HL-60 (cell line): ENCODE measurements around the gene TENT5A.
A peak's percentile ranks its signal among the peaks of the same experiment; 100 is the strongest.
"Not testable (repeated sequence)": the region's sequence is repeated elsewhere in the genome, so short reads cannot be mapped to it uniquely, and the experiment has no call there.

Experiments
- DNase-seq, 2 experiments: peaks; one replicate each; pipeline ENCODE4 v3.0.0-alpha.2; 2010 to 2020; ENCODE audit warnings: low read depth in 1 of 2, low spot score in 1 of 2
- H3K27ac ChIP-seq: fragments of 250-450 bp; sonication (Bioruptor Pico); replicated peaks from 2 replicates; pipeline ENCODE4 v1.5.1; 2020; ENCODE audit warnings: mild to moderate bottlenecking, moderate library complexity
- H3K27me3 ChIP-seq: fragments of 250-450 bp; sonication (Bioruptor Pico); 2 replicates; pipeline ENCODE4 v1.5.1; 2021; ENCODE audit warnings: mild to moderate bottlenecking, moderate library complexity; ENCODE audit not compliant: insufficient read depth, poor library complexity, severe bottlenecking
- H3K4me3 ChIP-seq: replicated peaks from 2 replicates; pipeline ENCODE4 v1.5.1; 2011; ENCODE audit warnings: mild to moderate bottlenecking, control low read depth, low read length; ENCODE audit not compliant: insufficient read depth
- GABPA ChIP-seq: IDR thresholded peaks from 2 replicates; pipeline ENCODE4 v1.6.1; 2012; ENCODE audit warnings: low read depth
- POLR2AphosphoS5 ChIP-seq: IDR thresholded peaks from 2 replicates; pipeline ENCODE4 v1.6.1; 2012; ENCODE audit warnings: low read depth
- SPI1 ChIP-seq: IDR thresholded peaks from 2 replicates; pipeline ENCODE4 v1.6.1; 2012; ENCODE audit warnings: low read depth, mild to moderate bottlenecking, borderline replicate concordance
- TF ChIP-seq, protein P1 (sequence below): IDR thresholded peaks from one replicate; pipeline ENCODE4 v1.5.1; 2011; ENCODE audit warnings: low read length, control low read depth, inconsistent platforms; ENCODE audit not compliant: insufficient read depth
- TF ChIP-seq, protein P2 (sequence below): IDR thresholded peaks from 2 replicates; pipeline ENCODE4 v1.6.1; 2012; ENCODE audit warnings: low read depth; ENCODE audit not compliant: insufficient replicate concordance

Gene TENT5A

DNA sequence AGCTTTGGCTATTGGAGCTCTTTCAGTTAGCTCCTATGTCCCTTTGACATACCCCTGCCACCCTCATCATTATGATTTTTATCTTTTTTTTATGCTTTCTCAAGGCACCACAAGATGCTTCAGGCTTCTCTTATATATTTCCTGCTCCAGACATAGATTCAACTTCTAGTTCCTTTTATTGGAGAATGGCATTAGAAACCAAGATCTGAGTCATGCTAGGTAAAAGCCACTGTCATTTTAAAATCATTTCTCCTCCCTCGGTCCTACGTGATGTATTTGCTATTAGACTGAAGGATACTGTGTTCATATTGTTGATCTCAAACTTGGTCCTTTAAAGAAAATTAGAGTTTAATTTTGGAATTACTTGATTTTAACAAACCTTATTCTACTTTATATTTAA is 8.3 kb downstream of the TENT5A start:
- TF ChIP-seq, protein P1, sequence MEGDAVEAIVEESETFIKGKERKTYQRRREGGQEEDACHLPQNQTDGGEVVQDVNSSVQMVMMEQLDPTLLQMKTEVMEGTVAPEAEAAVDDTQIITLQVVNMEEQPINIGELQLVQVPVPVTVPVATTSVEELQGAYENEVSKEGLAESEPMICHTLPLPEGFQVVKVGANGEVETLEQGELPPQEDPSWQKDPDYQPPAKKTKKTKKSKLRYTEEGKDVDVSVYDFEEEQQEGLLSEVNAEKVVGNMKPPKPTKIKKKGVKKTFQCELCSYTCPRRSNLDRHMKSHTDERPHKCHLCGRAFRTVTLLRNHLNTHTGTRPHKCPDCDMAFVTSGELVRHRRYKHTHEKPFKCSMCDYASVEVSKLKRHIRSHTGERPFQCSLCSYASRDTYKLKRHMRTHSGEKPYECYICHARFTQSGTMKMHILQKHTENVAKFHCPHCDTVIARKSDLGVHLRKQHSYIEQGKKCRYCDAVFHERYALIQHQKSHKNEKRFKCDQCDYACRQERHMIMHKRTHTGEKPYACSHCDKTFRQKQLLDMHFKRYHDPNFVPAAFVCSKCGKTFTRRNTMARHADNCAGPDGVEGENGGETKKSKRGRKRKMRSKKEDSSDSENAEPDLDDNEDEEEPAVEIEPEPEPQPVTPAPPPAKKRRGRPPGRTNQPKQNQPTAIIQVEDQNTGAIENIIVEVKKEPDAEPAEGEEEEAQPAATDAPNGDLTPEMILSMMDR, result no peak
- TF ChIP-seq GABPA, result no peak
- Histone ChIP-seq H3K27me3 (no peaks in the 10 kb centered on the region), H3K27ac (no peak overlapping the region; the same call in 1 of the 2 replicates), H3K4me3 (no peak overlapping the region)
- no peak for DNase-seq

DNA sequence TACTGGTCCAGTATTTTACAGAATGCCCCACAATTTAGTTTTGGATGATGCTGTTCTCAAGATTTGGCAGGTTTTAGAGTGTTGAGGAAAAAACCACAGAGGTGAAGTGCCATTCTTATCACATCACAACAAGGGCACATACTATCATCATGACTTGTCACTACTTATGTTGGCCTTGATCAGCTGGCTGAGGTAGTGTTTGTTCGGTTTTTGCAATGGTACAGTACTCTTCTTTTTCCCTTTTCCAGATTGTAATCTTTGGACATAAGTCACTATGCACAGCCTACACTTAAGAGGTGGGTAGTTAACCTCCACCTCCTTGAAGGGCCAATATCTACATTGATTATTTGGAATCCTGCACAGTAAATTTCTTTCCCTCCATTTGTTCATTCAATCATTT is 8.8 kb downstream of the TENT5A start:
- H3K4me3 ChIP-seq, result no peak overlapping the region
- DNase-seq, result no peak
- H3K27me3 ChIP-seq, result no peaks in the 10 kb centered on the region
- no peak for TF ChIP-seq SPI1
- no peak for TF ChIP-seq GABPA
- TF ChIP-seq, protein P1, result no peak
- TF ChIP-seq, protein P2, sequence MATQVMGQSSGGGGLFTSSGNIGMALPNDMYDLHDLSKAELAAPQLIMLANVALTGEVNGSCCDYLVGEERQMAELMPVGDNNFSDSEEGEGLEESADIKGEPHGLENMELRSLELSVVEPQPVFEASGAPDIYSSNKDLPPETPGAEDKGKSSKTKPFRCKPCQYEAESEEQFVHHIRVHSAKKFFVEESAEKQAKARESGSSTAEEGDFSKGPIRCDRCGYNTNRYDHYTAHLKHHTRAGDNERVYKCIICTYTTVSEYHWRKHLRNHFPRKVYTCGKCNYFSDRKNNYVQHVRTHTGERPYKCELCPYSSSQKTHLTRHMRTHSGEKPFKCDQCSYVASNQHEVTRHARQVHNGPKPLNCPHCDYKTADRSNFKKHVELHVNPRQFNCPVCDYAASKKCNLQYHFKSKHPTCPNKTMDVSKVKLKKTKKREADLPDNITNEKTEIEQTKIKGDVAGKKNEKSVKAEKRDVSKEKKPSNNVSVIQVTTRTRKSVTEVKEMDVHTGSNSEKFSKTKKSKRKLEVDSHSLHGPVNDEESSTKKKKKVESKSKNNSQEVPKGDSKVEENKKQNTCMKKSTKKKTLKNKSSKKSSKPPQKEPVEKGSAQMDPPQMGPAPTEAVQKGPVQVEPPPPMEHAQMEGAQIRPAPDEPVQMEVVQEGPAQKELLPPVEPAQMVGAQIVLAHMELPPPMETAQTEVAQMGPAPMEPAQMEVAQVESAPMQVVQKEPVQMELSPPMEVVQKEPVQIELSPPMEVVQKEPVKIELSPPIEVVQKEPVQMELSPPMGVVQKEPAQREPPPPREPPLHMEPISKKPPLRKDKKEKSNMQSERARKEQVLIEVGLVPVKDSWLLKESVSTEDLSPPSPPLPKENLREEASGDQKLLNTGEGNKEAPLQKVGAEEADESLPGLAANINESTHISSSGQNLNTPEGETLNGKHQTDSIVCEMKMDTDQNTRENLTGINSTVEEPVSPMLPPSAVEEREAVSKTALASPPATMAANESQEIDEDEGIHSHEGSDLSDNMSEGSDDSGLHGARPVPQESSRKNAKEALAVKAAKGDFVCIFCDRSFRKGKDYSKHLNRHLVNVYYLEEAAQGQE, result no peak
- TF ChIP-seq POLR2AphosphoS5, result peak; percentile 65
- no peak overlapping the region; the same call in 1 of the 2 replicates for H3K27ac ChIP-seq

DNA sequence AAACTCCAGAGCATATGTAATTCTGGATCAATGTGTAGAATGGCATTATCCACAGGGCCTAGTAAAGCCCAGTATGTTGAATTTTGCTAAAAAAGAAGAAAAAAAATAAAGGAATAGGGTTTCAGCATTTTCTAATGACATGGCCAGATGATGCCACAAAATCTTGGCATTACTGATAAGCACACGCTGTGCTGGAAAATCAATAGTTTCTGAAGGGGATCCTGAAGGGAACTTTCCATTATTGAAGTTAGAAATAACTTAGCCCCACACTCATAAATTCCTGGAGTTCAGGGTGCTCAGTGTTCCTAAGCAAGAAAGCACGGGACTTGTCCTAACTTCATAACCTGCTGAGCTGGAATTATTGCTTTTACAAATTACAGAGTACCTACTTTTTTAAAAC is 10.8 kb downstream of the TENT5A start:
- DNase-seq, result no peak
- Histone ChIP-seq H3K27ac (no peak overlapping the region), H3K27me3 (no peaks in the 10 kb centered on the region), H3K4me3 (no peak overlapping the region)
- TF ChIP-seq GABPA (no peak), SPI1 (no peak), POLR2AphosphoS5 (no peak)
- TF ChIP-seq, protein P1, result no peak
- TF ChIP-seq, protein P2, result no peak

DNA sequence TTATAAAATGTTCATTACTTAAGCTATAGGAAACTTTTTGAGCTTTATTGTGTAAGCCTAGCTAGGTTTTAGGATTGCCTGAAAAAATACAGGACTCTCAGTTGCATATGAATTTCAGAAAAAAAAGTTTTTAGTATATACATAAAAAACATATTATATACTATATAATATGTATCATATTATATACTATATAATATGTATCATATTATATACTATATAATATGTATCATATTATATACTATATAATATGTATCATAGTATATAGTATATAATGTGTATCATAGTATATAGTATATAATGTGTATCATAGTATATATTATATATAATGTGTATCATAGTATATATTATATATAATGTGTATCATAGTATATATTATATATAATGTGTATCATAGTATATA is 11.9 kb downstream of the TENT5A start:
- H3K27ac ChIP-seq, H3K4me3 ChIP-seq, H3K27me3 ChIP-seq, DNase-seq: not testable (repeated sequence)
